A549 (cell line): ENCODE results near the gene ABL1.

Source experiments
- FOXS1 ChIP-seq: fragments of 250-450 bp; sonication (Bioruptor Pico); IDR thresholded peaks from 2 replicates; pipeline ENCODE4 v1.5.0; 2020; ENCODE audit warnings: mild to moderate bottlenecking, moderate library complexity
- KDM5A ChIP-seq: fragments of 200-600 bp; sonication (generic); IDR thresholded peaks from 2 replicates; pipeline ENCODE4 v1.6.1; 2016; ENCODE audit warnings: antibody characterized with exemption, mild to moderate bottlenecking
- MAFK ChIP-seq: fragments of 450-650 bp; IDR thresholded peaks from 2 replicates; pipeline ENCODE4 v1.6.1; 2014; ENCODE audit not compliant: partially characterized antibody
- MYC ChIP-seq: IDR thresholded peaks from 2 replicates; pipeline ENCODE4 v1.6.1; 2012; ENCODE audit warnings: mild to moderate bottlenecking, inconsistent platforms, low read length, improper control_type of control experiment, borderline replicate concordance
- TP53 ChIP-seq: fragments of 250-450 bp; sonication (Bioruptor Pico); IDR thresholded peaks from 2 replicates; pipeline ENCODE4 v1.5.0; 2021; ENCODE audit warnings: mild to moderate bottlenecking, moderate library complexity
- TF ChIP-seq, protein P1 (sequence below): fragments of >200 bp; sonication (Bioruptor Twin); formaldehyde crosslinking; IDR thresholded peaks from 3 replicates; pipeline ENCODE4 v1.5.1; 2016
- TF ChIP-seq, protein P2 (sequence below): fragments of 250-450 bp; sonication (Bioruptor Pico); IDR thresholded peaks from 2 replicates; pipeline ENCODE4 v1.5.0; 2021; ENCODE audit warnings: mild to moderate bottlenecking, moderate library complexity, borderline replicate concordance

DNA sequence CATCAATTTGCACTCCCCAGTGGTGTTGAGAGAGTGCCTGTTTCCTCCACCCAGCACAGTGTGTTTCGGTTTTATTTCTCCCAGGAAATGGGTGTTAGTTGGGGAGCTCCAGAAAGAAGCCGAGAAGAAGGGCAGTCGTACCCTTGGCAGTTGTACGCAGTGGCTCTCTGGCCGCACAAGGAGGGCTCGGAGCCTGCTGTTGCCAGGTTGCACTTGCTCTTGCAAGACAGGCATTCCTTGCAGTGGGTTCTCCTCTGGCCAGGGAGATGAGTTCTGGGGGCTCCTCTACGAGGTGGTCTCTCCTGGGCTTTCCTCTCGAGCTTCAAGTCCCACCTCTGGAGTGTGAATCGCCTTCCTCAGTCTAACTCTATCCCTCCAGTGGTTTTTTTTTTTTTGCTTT lies 32.5 kb downstream of the ABL1 start:
- TF ChIP-seq TP53 (CRISPR knock-in tag), result no peak
- no peak for TF ChIP-seq MAFK
- TF ChIP-seq, protein P1, sequence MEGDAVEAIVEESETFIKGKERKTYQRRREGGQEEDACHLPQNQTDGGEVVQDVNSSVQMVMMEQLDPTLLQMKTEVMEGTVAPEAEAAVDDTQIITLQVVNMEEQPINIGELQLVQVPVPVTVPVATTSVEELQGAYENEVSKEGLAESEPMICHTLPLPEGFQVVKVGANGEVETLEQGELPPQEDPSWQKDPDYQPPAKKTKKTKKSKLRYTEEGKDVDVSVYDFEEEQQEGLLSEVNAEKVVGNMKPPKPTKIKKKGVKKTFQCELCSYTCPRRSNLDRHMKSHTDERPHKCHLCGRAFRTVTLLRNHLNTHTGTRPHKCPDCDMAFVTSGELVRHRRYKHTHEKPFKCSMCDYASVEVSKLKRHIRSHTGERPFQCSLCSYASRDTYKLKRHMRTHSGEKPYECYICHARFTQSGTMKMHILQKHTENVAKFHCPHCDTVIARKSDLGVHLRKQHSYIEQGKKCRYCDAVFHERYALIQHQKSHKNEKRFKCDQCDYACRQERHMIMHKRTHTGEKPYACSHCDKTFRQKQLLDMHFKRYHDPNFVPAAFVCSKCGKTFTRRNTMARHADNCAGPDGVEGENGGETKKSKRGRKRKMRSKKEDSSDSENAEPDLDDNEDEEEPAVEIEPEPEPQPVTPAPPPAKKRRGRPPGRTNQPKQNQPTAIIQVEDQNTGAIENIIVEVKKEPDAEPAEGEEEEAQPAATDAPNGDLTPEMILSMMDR, result no peak
- TF ChIP-seq FOXS1, result no peak
- no peak for TF ChIP-seq MYC
- TF ChIP-seq KDM5A, result no peak
- TF ChIP-seq, protein P2, sequence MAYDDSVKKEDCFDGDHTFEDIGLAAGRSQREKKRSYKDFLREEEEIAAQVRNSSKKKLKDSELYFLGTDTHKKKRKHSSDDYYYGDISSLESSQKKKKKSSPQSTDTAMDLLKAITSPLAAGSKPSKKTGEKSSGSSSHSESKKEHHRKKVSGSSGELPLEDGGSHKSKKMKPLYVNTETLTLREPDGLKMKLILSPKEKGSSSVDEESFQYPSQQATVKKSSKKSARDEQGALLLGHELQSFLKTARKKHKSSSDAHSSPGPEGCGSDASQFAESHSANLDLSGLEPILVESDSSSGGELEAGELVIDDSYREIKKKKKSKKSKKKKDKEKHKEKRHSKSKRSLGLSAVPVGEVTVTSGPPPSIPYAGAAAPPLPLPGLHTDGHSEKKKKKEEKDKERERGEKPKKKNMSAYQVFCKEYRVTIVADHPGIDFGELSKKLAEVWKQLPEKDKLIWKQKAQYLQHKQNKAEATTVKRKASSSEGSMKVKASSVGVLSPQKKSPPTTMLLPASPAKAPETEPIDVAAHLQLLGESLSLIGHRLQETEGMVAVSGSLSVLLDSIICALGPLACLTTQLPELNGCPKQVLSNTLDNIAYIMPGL, result no peak
